ENCODE results near the gene CDC42.

- TF ChIP-seq, protein P1, sequence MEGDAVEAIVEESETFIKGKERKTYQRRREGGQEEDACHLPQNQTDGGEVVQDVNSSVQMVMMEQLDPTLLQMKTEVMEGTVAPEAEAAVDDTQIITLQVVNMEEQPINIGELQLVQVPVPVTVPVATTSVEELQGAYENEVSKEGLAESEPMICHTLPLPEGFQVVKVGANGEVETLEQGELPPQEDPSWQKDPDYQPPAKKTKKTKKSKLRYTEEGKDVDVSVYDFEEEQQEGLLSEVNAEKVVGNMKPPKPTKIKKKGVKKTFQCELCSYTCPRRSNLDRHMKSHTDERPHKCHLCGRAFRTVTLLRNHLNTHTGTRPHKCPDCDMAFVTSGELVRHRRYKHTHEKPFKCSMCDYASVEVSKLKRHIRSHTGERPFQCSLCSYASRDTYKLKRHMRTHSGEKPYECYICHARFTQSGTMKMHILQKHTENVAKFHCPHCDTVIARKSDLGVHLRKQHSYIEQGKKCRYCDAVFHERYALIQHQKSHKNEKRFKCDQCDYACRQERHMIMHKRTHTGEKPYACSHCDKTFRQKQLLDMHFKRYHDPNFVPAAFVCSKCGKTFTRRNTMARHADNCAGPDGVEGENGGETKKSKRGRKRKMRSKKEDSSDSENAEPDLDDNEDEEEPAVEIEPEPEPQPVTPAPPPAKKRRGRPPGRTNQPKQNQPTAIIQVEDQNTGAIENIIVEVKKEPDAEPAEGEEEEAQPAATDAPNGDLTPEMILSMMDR (conservative IDR thresholded peaks at IDR 0.05 in 1 of 2, IDR thresholded peaks at IDR 0.05 in 1 of 2; ENCODE audit: low read depth in 1 of 2, low read length in 2 of 2): no peak
- TF ChIP-seq EZH2 (IDR thresholded peaks at IDR 0.05; ENCODE audit: low read length, missing control alignments): no peak
These were observed 67.9 kb downstream of the CDC42 start for GRCh38 chr1:22120469-22120790.
